Neural progenitor cell (in vitro differentiated cells): ENCODE results near the gene SPATA31D3.

Experiments used
- CTCF ChIP-seq: fragments of 200-600 bp; sonication (generic); IDR thresholded peaks from 2 replicates; pipeline ENCODE4 v1.5.1; 2017; ENCODE audit warnings: antibody characterized with exemption, mild to moderate bottlenecking
- EZH2 ChIP-seq: fragments of 200-600 bp; sonication (generic); IDR thresholded peaks from 2 replicates; pipeline ENCODE4 v1.6.1; 2017; ENCODE audit warnings: antibody characterized with exemption, mild to moderate bottlenecking, moderate library complexity
- EZH2phosphoT487 ChIP-seq: fragments of 200-600 bp; sonication (generic); IDR thresholded peaks from 2 replicates; pipeline ENCODE4 v1.6.1; 2017; ENCODE audit warnings: antibody characterized with exemption

DNA sequence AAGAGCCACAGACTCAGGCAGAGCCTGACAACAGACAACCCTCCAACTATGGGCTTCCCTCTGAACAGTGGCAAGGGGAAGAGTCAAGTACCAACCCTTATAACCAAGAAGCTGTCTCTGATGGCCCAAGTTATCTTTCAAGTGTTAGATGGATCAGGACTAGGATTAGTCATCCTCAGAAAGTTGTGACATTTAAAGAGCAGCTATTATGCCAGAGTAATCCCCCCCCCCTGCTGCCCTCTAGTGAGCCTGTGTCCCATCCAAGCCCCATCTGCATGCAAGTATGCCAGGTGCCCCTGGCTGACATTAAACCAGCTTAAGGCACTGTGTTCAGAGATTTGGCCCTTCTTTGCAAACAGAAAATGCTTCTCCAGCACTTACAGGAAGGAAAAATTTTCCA is 28.4 kb downstream of the SPATA31D3 start:
- no peak for TF ChIP-seq CTCF
- no peak for TF ChIP-seq EZH2
- no peak for TF ChIP-seq EZH2phosphoT487
